Right cardiac atrium (tissue), 5 donors: ENCODE measurements around the gene SDK2. TPM values are rescaled to one million over a fixed set of nuclear protein-coding genes. Genes with fewer than 3 reads are reported as not detected.
A peak's percentile ranks its signal among the peaks of the same experiment; 100 is the strongest.

Experiments
- ATAC-seq, 2 donors: fragments of 200-7000 bp; cut with Tn5 transposase; one replicate each; pipeline versions ENCODE4 v1.8.0 to v1.9.1; 2020; ENCODE audit warnings: moderate library complexity in 2 of 2, mild to moderate bottlenecking in 1 of 2
- DNase-seq, 3 donors: peaks; one replicate each; pipeline ENCODE4 v3.0.0-alpha.2; 2020
- H3K27ac ChIP-seq: one replicate; pipeline ENCODE4 v1.5.1; 2013; ENCODE audit warnings: mild to moderate bottlenecking, low read length, control low read depth, moderate library complexity
- H3K27me3 ChIP-seq: one replicate; pipeline ENCODE4 v1.6.1; 2013; ENCODE audit not compliant: control insufficient read depth, insufficient read depth
- H3K4me1 ChIP-seq: one replicate; pipeline ENCODE4 v1.6.1; 2013; ENCODE audit warnings: low read length; ENCODE audit not compliant: control insufficient read depth, insufficient read depth
- H3K4me3 ChIP-seq: one replicate; pipeline ENCODE4 v1.5.1; 2013; ENCODE audit warnings: low read length, control low read depth
- H3K9me3 ChIP-seq: one replicate; pipeline ENCODE4 v1.6.1; 2013; ENCODE audit warnings: low read length; ENCODE audit not compliant: control insufficient read depth
- WGBS: extraction: QIAGEN DNeasy Blood & Tissue Kit; methylation state at CpG from one replicate; pipeline ENCODE4 v1.1.7; 2013; 5-methylcytosine and 5-hydroxymethylcytosine counted together
- intact Hi-C, 4 donors: fragments of 100-400 bp; cut with DNase I; formaldehyde crosslinking; loops; one replicate each; pipeline versions ENCODE4 v1.11.0 to v1.14.0; 2022 to 2023
- polyA plus RNA-seq: library from polyadenylated mRNA; stranded (reverse); fragments of 200-250 nt; gene quantifications from one replicate; pipeline ENCODE4 v1.2.3, GENCODE V29; 2013
- total RNA-seq, 4 donors: library from RNA; stranded (reverse); fragmentation: NEBNext Ultra II Directional; extraction: Animal tissue kit (Norgen Biotek cat#: 25700); gene quantifications; one replicate each; pipeline ENCODE4 v1.2.1, GENCODE V29; 2021
- donor health status: healthy with polysubstance abuse.
- donor health status: DM: no; HTN: yes; CAD: no.
- donor health status: DM: no; HTN: no; CAD: no.
- donor health status: DM: no; HTN: yes; CAD: no; lungs with severe emphysema.
- donor health status: DM: yes; HTN: yes; CAD: no.

Gene SDK2
- total and polyA plus RNA-seq, 5 donors = 0.77 to 4.4 (median 2.0) TPM

- intact Hi-C loops = loop anchor here in 2 of 4 donors (10.0 kb wide), 2 partner anchors 205 to 265 kb away; partner anchors contain the start of gene SDK2 (in 1 of the 2)
- Histone ChIP-seq H3K4me1 (no peaks in the 10 kb centered on the region), H3K9me3 (no peaks in the 10 kb centered on the region), H3K27me3 (no peaks in the 10 kb centered on the region), H3K27ac (no peak overlapping the region), H3K4me3 (no peak overlapping the region)
- WGBS = 91% methylated on average over 7 of the region's 7 CpGs
- DNase-seq (peak in 1 of 3 donors; percentile 7), ATAC-seq (no peak)
Observed at GRCh38 chr17:73439597-73439996, 204.6 kb downstream of the SDK2 start.

- ATAC-seq (peak in 1 of 2 donors; percentile 13), DNase-seq (peak in 1 of 3 donors; percentile 33)
- Histone ChIP-seq H3K27me3 (no peaks in the 10 kb centered on the region), H3K9me3 (no peaks in the 10 kb centered on the region), H3K27ac (no peak overlapping the region), H3K4me1 (no peaks in the 10 kb centered on the region), H3K4me3 (no peak overlapping the region)
- WGBS = 91% methylated on average over 16 of the region's 16 CpGs
- intact Hi-C loops = loop anchor here in 2 of 4 donors (10.0 kb wide), 2 partner anchors 207 to 267 kb away; partner anchors contain the start of gene SDK2 (in 1 of the 2)
Observed at GRCh38 chr17:73437826-73438225, 206.4 kb downstream of the SDK2 start.

- Histone ChIP-seq H3K4me3 (no peak overlapping the region), H3K27me3 (no peaks in the 10 kb centered on the region), H3K4me1 (no peaks in the 10 kb centered on the region), H3K27ac (no peak overlapping the region), H3K9me3 (no peaks in the 10 kb centered on the region)
- 60% methylated on average over 10 of the region's 10 CpGs for WGBS
- intact Hi-C loops = loop anchor here in 2 of 4 donors (10.0 kb wide), 2 partner anchors 208 to 268 kb away; partner anchors contain the start of gene SDK2 (in 1 of the 2)
- ATAC-seq = no peak
- no peak for DNase-seq
Observed at GRCh38 chr17:73436954-73437353, 207.3 kb downstream of the SDK2 start.

- H3K9me3 ChIP-seq = no peaks in the 10 kb centered on the region
- 95% methylated on average over 23 of the region's 23 CpGs for WGBS
- no peaks in the 10 kb centered on the region for H3K27me3 ChIP-seq
- no peak for ATAC-seq
- intact Hi-C loops = loop anchor here in 2 of 4 donors (10.0 kb wide), 2 partner anchors 209 to 269 kb away; partner anchors contain the start of gene SDK2 (in 1 of the 2)
- H3K4me3 ChIP-seq = no peak overlapping the region
- DNase-seq = peak in 1 of 3 donors; percentile 53
- H3K4me1 ChIP-seq = no peaks in the 10 kb centered on the region
- no peak overlapping the region for H3K27ac ChIP-seq
Observed at GRCh38 chr17:73435412-73435811, 208.8 kb downstream of the SDK2 start.

GRCh38 chr17:73434154-73434553 is 210.1 kb downstream of the SDK2 start:
- no peaks in the 10 kb centered on the region for H3K9me3 ChIP-seq
- ATAC-seq = no peak
- no peak overlapping the region for H3K27ac ChIP-seq
- no peak overlapping the region for H3K4me3 ChIP-seq
- intact Hi-C loops = loop anchor here in 3 of 4 donors (5.0 to 10.0 kb wide), 4 partner anchors 211 to 743 kb away; partner anchors contain the start of gene SDK2 (in 1 of the 3)
- DNase-seq = peak in 1 of 3 donors; percentile 23
- no peaks in the 10 kb centered on the region for H3K4me1 ChIP-seq
- 84% methylated on average over 8 of the region's 8 CpGs for WGBS
- H3K27me3 ChIP-seq = no peaks in the 10 kb centered on the region

- intact Hi-C loops = loop anchor here in 3 of 4 donors (5.0 to 10.0 kb wide), 4 partner anchors 211 to 744 kb away; partner anchors contain the start of gene SDK2 (in 1 of the 3)
- no peak overlapping the region for H3K27ac ChIP-seq
- H3K27me3 ChIP-seq = no peaks in the 10 kb centered on the region
Observed at GRCh38 chr17:73433501-73433900, 210.7 kb downstream of the SDK2 start.

GRCh38 chr17:73432624-73433190 is 211.5 kb downstream of the SDK2 start:
- H3K4me3 ChIP-seq = no peak overlapping the region
- peak in 1 of 3 donors; percentile 27 for DNase-seq
- ATAC-seq = no peak
- no peaks in the 10 kb centered on the region for H3K27me3 ChIP-seq
- WGBS = 91% methylated on average over 9 of the region's 9 CpGs
- H3K27ac ChIP-seq = no peak overlapping the region
- H3K4me1 ChIP-seq = no peaks in the 10 kb centered on the region
- intact Hi-C loops = loop anchor here in 3 of 4 donors (5.0 to 10.0 kb wide), 4 partner anchors 212 to 745 kb away; partner anchors contain the start of gene SDK2 (in 1 of the 3)
- H3K9me3 ChIP-seq = no peaks in the 10 kb centered on the region

More at GRCh38 chr17:73433501-73433900, 210.7 kb downstream of the SDK2 start:
- Histone ChIP-seq H3K4me1 (no peaks in the 10 kb centered on the region), H3K4me3 (no peak overlapping the region), H3K9me3 (no peaks in the 10 kb centered on the region)
- DNase-seq (no peak), ATAC-seq (no peak)
- 91% methylated on average over 11 of the region's 11 CpGs for WGBS

GRCh38 chr17:73431401-73432205 is 212.6 kb downstream of the SDK2 start:
- no peaks in the 10 kb centered on the region for H3K27me3 ChIP-seq
- no peak overlapping the region for H3K4me3 ChIP-seq
- DNase-seq = peak in 1 of 3 donors; percentile 32
- intact Hi-C loops = loop anchor here in 3 of 4 donors (2.0 to 10.0 kb wide), 5 partner anchors 213 to 746 kb away; partner anchors contain the start of gene SDK2 (in 1 of the 3)
- H3K4me1 ChIP-seq = no peaks in the 10 kb centered on the region
- H3K27ac ChIP-seq = no peak overlapping the region
- ATAC-seq = peak in 1 of 2 donors; percentile 19
- H3K9me3 ChIP-seq = no peaks in the 10 kb centered on the region
- 76% methylated on average over 26 of the region's 26 CpGs for WGBS

- Histone ChIP-seq H3K27me3 (no peaks in the 10 kb centered on the region), H3K27ac (no peak overlapping the region), H3K9me3 (no peaks in the 10 kb centered on the region), H3K4me1 (no peaks in the 10 kb centered on the region), H3K4me3 (no peak overlapping the region)
- 31% methylated on average over 8 of the region's 8 CpGs for WGBS
- ATAC-seq (no peak), DNase-seq (peak in 1 of 3 donors; percentile 19)
- intact Hi-C loops = loop anchor here in 3 of 4 donors (2.0 to 10.0 kb wide), 5 partner anchors 214 to 746 kb away; partner anchors contain the start of gene SDK2 (in 1 of the 3)
Observed at GRCh38 chr17:73430848-73431247, 213.4 kb downstream of the SDK2 start.

GRCh38 chr17:73430165-73430680 is 214.0 kb downstream of the SDK2 start:
- peak in 1 of 3 donors; percentile 25 for DNase-seq
- WGBS = 78% methylated on average over 9 of the region's 9 CpGs
- no peaks in the 10 kb centered on the region for H3K27me3 ChIP-seq
- H3K9me3 ChIP-seq = no peaks in the 10 kb centered on the region
- peak in 1 of 2 donors; percentile 7 for ATAC-seq
- no peak overlapping the region for H3K27ac ChIP-seq
- H3K4me1 ChIP-seq = no peaks in the 10 kb centered on the region
- no peak overlapping the region for H3K4me3 ChIP-seq
- intact Hi-C loops = loop anchor here in 3 of 4 donors (2.0 to 10.0 kb wide), 5 partner anchors 215 to 747 kb away; partner anchors contain the start of gene SDK2 (in 1 of the 3)
